GM12878 (cell line): Measurements from ENCODE around the gene TCEANC2. TPM values are rescaled to one million over a fixed set of nuclear protein-coding genes. Genes with fewer than 3 reads are reported as not detected.

Experiments
- ATAC-seq: fragments of 200-7000 bp; cut with Tn5 transposase; 3 replicates; pipeline ENCODE4 v1.9.1; 2020; ENCODE audit warnings: mild to moderate bottlenecking, moderate library complexity
- BruUV-seq: library from RNA; stranded (reverse); fragments of 400-500 nt; replicated peaks from 2 replicates; lab custom pipeline; 2021; lab: Mats Ljungman, UMichigan
- CTCF ChIA-PET: fragments of 300-600 bp; sonication (Branson Sonifier 250); formaldehyde crosslinking; extraction: SDS; loops from one replicate; lab custom pipeline; 2021; ENCODE audit warnings: inconsistent platforms; lab: Yijun Ruan, JAX
- POLR2A ChIA-PET: fragments of 350-600 bp; formaldehyde crosslinking; extraction: SDS; loops from one replicate; lab custom pipeline; 2021; ENCODE audit warnings: inconsistent platforms; lab: Charles Lee
- RAD21 ChIA-PET: fragments of 300-600 bp; sonication (Branson Sonifier 250); formaldehyde crosslinking; loops from one replicate; lab custom pipeline; 2023; ENCODE audit warnings: antibody characterized with exemption; ENCODE audit not compliant: unreplicated experiment; lab: Charles Lee
- SMC1A ChIA-PET: fragments of 300-600 bp; sonication (Branson Sonifier 250); formaldehyde crosslinking; loops from one replicate; lab custom pipeline; 2023; ENCODE audit not compliant: unreplicated experiment, uncharacterized antibody; lab: Charles Lee
- DNase-seq: peaks from one replicate; pipeline ENCODE4 v3.0.0-alpha.2; 2011; ENCODE audit warnings: low read depth, low spot score
- FAIRE-seq: peaks from 3 replicates; lab custom pipeline; 2011; peaks lifted over from hg19 to GRCh38; lab: Jason Lieb, UNC
- H2AFZ ChIP-seq: 2 replicates; pipeline ENCODE4 v1.6.0; 2011; ENCODE audit warnings: low read depth, low read length, control low read depth; ENCODE audit not compliant: control insufficient read depth
- H3K27ac ChIP-seq: 2 replicates; pipeline ENCODE4 v1.5.1; 2011; ENCODE audit warnings: control low read depth; ENCODE audit not compliant: control insufficient read depth, insufficient read depth
- H3K27me3 ChIP-seq, 2 experiments: replicated peaks in 1 of 2; 2 replicates each; pipeline versions ENCODE4 v1.6.0 to v1.6.1; 2011; ENCODE audit warnings: low read length in 1 of 2; ENCODE audit not compliant: control insufficient read depth in 2 of 2, insufficient read depth in 2 of 2
- H3K36me3 ChIP-seq, 2 experiments: 2 replicates each; pipeline ENCODE4 v1.5.1; 2011; ENCODE audit warnings: low read length in 1 of 2; ENCODE audit not compliant: control insufficient read depth in 2 of 2, insufficient read depth in 2 of 2
- H3K4me1 ChIP-seq: 2 replicates; pipeline ENCODE4 v1.6.1; 2011; ENCODE audit warnings: mild to moderate bottlenecking, low read length, moderate library complexity, mixed read lengths; ENCODE audit not compliant: control insufficient read depth, insufficient read depth
- H3K4me2 ChIP-seq: 2 replicates; pipeline ENCODE4 v1.6.0; 2011; ENCODE audit warnings: control low read depth; ENCODE audit not compliant: control insufficient read depth, insufficient read depth
- H3K4me3 ChIP-seq: fragments of 200-600 bp; sonication (generic); 2 replicates; pipeline ENCODE4 v1.5.1; 2016
- H3K79me2 ChIP-seq: 2 replicates; pipeline ENCODE4 v1.6.0; 2011; ENCODE audit warnings: low read length; ENCODE audit not compliant: control insufficient read depth, insufficient read depth
- H3K9ac ChIP-seq: 2 replicates; pipeline ENCODE4 v1.8.0; 2011; ENCODE audit warnings: low read length, control low read depth, mixed read lengths; ENCODE audit not compliant: control insufficient read depth, insufficient read depth
- H3K9me3 ChIP-seq: replicated peaks from 3 replicates; pipeline ENCODE4 v1.5.1; 2011; ENCODE audit warnings: mild to moderate bottlenecking, low read length; ENCODE audit not compliant: control insufficient read depth, insufficient read depth
- H4K20me1 ChIP-seq: 2 replicates; pipeline ENCODE4 v1.6.0; 2011; ENCODE audit not compliant: control insufficient read depth, insufficient read depth
- CBX3 ChIP-seq: fragments of 200-600 bp; sonication (generic); IDR thresholded peaks from 2 replicates; pipeline ENCODE4 v1.6.1; 2016; ENCODE audit warnings: low read depth, borderline replicate concordance
- CTCF ChIP-seq, 3 experiments: IDR thresholded peaks in 2 of 3; conservative IDR thresholded peaks in 1 of 3; 2 replicates each; pipeline ENCODE4 v1.5.1; 2011; ENCODE audit warnings: low read depth in 3 of 3, low read length in 3 of 3, mild to moderate bottlenecking in 3 of 3, control low read depth in 2 of 3, moderate library complexity in 2 of 3, inconsistent platforms in 1 of 3, mixed read lengths in 1 of 3; ENCODE audit not compliant: control insufficient read depth in 2 of 3, insufficient read depth in 1 of 3; ENCODE audit errors: extremely low read depth in 1 of 3
- ELK1 ChIP-seq: IDR thresholded peaks from 2 replicates; pipeline ENCODE4 v1.6.1; 2012; ENCODE audit warnings: low read depth, low read length, improper control_type of control experiment
- HCFC1 ChIP-seq: fragments of 150-350 bp; IDR thresholded peaks from 2 replicates; pipeline ENCODE4 v1.6.1; 2014; ENCODE audit warnings: low read length
- NKRF ChIP-seq: fragments of 450-650 bp; conservative IDR thresholded peaks from 2 replicates; pipeline ENCODE4 v1.6.1; 2017; ENCODE audit warnings: mild to moderate bottlenecking, moderate library complexity
- NR2C2 ChIP-seq: IDR thresholded peaks from 2 replicates; pipeline ENCODE4 v1.6.1; 2011; ENCODE audit warnings: borderline replicate concordance, low read depth; ENCODE audit not compliant: control insufficient read depth, insufficient read length
- PAX5 ChIP-seq: IDR thresholded peaks from 2 replicates; pipeline ENCODE4 v1.6.1; 2011; ENCODE audit warnings: low read depth, low read length, borderline replicate concordance
- STAT3 ChIP-seq: IDR thresholded peaks from 2 replicates; pipeline ENCODE4 v1.6.1; 2011; ENCODE audit warnings: low read depth, low read length, improper control_type of control experiment
- SUPT20H ChIP-seq: IDR thresholded peaks from 2 replicates; pipeline ENCODE4 v1.6.1; 2011; ENCODE audit warnings: low read depth, mild to moderate bottlenecking, low read length, moderate library complexity, borderline replicate concordance; ENCODE audit not compliant: control insufficient read depth
- ZSCAN29 ChIP-seq: fragments of 450-650 bp; IDR thresholded peaks from 2 replicates; pipeline ENCODE4 v1.6.1; 2017; ENCODE audit warnings: mild to moderate bottlenecking, moderate library complexity
- WGBS: methylation state at CpG from one replicate; pipeline ENCODE4 v1.1.6; 2016; ENCODE audit warnings: low lambda C conversion rate; ENCODE audit not compliant: insufficient replicate concordance, insufficient coverage; ENCODE audit errors: missing lambda C conversion rate; 5-methylcytosine and 5-hydroxymethylcytosine counted together
- in situ Hi-C: fragments of 300-500 bp; cut with MboI; formaldehyde crosslinking; loops from 9 replicates; pipeline ENCODE4 v1.14.3; 2018; ENCODE audit warnings: mixed read lengths
- intact Hi-C: fragments of 100-400 bp; cut with micrococcal nuclease; formaldehyde crosslinking; loops from one replicate; pipeline ENCODE4 v1.14.2; 2022; ENCODE audit not compliant: unreplicated experiment
- polyA plus RNA-seq, 11 experiments: library from polyadenylated mRNA; depleted of rRNA in 4 of 11; unstranded in 6 of 11; stranded (reverse) in 5 of 11; fragments of >200 nt; fragmentation: Nextera tagmentation in 4 of 11; fragmentation: Illumina TruSeq in 1 of 11; extraction: Ambion mirVana in 4 of 11; extraction: Trizol in 1 of 11; gene quantifications; 1 replicate in 1 of 11; 2 replicates in 10 of 11; pipeline versions ENCODE4 v1.2.1 to v1.2.3, GENCODE V29; 2011 to 2016; ENCODE audit warnings: inconsistent platforms in 2 of 11, missing spikeins in 2 of 11, low read depth in 1 of 11
- total RNA-seq, 4 experiments: library from RNA; depleted of rRNA in 3 of 4; stranded (reverse); fragments of >200 nt in 3 of 4; fragmentation: Illumina TruSeq in 1 of 4; extraction: Trizol in 1 of 4; gene quantifications; 2 replicates each; pipeline versions ENCODE4 v1.2.1 to v1.2.3, GENCODE V29; 2013 to 2021

The TCEANC2 gene
- total and polyA plus RNA-seq, 10 of the 15 experiments (the other 5 are each of a cell fraction or from before 2014, with no cell fraction given) = 4.4 to 13.2 (median 6.4) TPM

- Histone ChIP-seq H3K4me1 (no peaks in the 10 kb centered on the region), H3K4me3 (no peak overlapping the region), H3K79me2 (no peaks in the 10 kb centered on the region), H4K20me1 (no peaks in the 10 kb centered on the region), H3K4me2 (no peak overlapping the region), H3K27me3 (no peaks in the 10 kb centered on the region; a peak in 1 of 4 replicates), H3K9me3 (no peaks in the 10 kb centered on the region), H3K9ac (no peak overlapping the region), H3K36me3 (no peaks in the 10 kb centered on the region), H2AFZ (no peak overlapping the region), H3K27ac (no peak overlapping the region)
- ATAC-seq (no peak), DNase-seq (no peak), FAIRE-seq (no peak)
- no TSS peak for BruUV-seq
- intact Hi-C loops = no loop called here
- ChIA-PET CTCF (interaction anchor here (0.6 to 2.5 kb wide), 2 partner anchors 362 to 364 kb away, joined by 4 to 11 read pairs; no protein-coding TSS in a partner anchor), POLR2A (no interaction called here), SMC1A (interaction anchor here (1.8 kb wide), 1 partner anchor 365 kb away, joined by 5 read pairs; no protein-coding TSS in a partner anchor), RAD21 (interaction anchor here (2.2 kb wide), 1 partner anchor 365 kb away, joined by 7 read pairs; no protein-coding TSS in a partner anchor)
- in situ Hi-C loops = no loop called here
- TF ChIP-seq PAX5 (no peak), HCFC1 (no peak), STAT3 (no peak), ELK1 (no peak)
- TF ChIP-seq, all 136 proteins: peak for 0
- 50% methylated on average over 7 of the region's 7 CpGs for WGBS
Observed at GRCh38 chr1:54124906-54125305, 71.5 kb downstream of the TCEANC2 start.

GRCh38 chr1:54125386-54126070 is 72.1 kb downstream of the TCEANC2 start:
- Histone ChIP-seq H2AFZ (no peak overlapping the region), H3K27ac (no peak overlapping the region), H3K27me3 (no peaks in the 10 kb centered on the region), H4K20me1 (no peaks in the 10 kb centered on the region), H3K36me3 (no peaks in the 10 kb centered on the region), H3K4me2 (no peak overlapping the region), H3K4me3 (no peak overlapping the region), H3K9me3 (no peaks in the 10 kb centered on the region), H3K9ac (no peak overlapping the region), H3K79me2 (no peaks in the 10 kb centered on the region), H3K4me1 (no peaks in the 10 kb centered on the region)
- ChIA-PET CTCF (interaction anchor here (0.6 to 2.5 kb wide), 3 partner anchors 13 to 364 kb away, joined by 3 to 11 read pairs (median 4); no protein-coding TSS in a partner anchor), POLR2A (no interaction called here), SMC1A (interaction anchor here (1.4 kb wide), 1 partner anchor 362 kb away, joined by 4 read pairs; no protein-coding TSS in a partner anchor), RAD21 (interaction anchor here (2.2 kb wide), 1 partner anchor 364 kb away, joined by 7 read pairs; no protein-coding TSS in a partner anchor)
- FAIRE-seq = no peak
- DNase-seq = no peak
- 55% methylated on average over 8 of the region's 8 CpGs for WGBS
- BruUV-seq = no TSS peak
- no peak for ATAC-seq
- intact Hi-C loops (no loop called here), in situ Hi-C loops (no loop called here)
- TF ChIP-seq SUPT20H = no peak
- no peak for TF ChIP-seq CBX3
- TF ChIP-seq NR2C2 = no peak
- no peak for TF ChIP-seq NKRF
- no peak for TF ChIP-seq ZSCAN29
- TF ChIP-seq CTCF (IDR thresholded peaks at IDR 0.05 in 2 of 3, conservative IDR thresholded peaks at IDR 0.05 in 1 of 3; ENCODE audit: control insufficient read depth in 2 of 3, extremely low read depth in 1 of 3, insufficient read depth in 1 of 3, low read depth in 3 of 3, low read length in 3 of 3) = 0 out of 6 replicates have a peak, but pooled peaks of 1 of the 3 experiments have one; percentile 3
